GM19240 (cell line): ENCODE data around the gene PRELID3B.

ENCODE experiments used
- DNase-seq: peaks from one replicate; pipeline ENCODE4 v3.0.0; 2011; ENCODE audit warnings: low spot score; ENCODE audit not compliant: insufficient read length

The PRELID3B gene

DNA sequence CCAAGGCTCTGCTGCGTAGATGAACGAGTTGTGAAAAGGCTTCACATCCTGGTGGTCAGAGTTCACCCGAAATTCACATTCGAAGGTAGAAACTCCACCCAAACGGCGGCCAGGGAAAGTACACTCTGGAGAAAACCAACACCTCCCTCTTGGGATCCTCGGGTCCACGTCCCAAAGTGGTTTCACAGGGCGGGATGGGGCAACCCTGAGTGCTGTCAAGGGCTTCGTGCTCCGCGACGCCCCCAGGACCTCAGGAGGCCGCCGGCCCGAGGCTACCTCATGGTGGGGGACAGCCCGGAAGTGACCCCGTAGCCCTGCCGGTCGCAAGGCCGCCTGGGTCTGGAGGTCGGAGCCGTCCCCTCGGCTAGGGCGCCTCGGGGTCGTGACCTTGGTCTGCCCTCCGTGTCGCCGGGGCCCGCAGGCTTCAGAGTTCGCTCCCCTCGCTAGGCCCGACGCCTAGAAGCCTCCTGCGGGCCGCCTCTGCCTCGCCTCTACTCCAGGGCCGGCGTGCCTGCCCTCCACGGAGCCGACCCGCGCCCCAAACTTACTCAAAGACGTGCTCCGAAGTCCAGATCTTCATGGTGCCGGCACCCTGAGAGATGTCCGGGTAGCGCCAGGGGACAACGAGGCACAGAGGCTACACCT is at the start of gene PRELID3B:
Gene PRELID3B, minus strand, starts transcription at position 636 of the 645 bp plus-strand sequence. Its CDS starts 56 bp downstream, at position 580.
- DNase-seq: no peak

- peak; percentile 64 for DNase-seq
Observed at GRCh38 chr20:59087829-59088433, 45.3 kb upstream of the PRELID3B start.

GRCh38 chr20:59086923-59087322 is 44.3 kb upstream of the PRELID3B start:
- no peak for DNase-seq

DNA sequence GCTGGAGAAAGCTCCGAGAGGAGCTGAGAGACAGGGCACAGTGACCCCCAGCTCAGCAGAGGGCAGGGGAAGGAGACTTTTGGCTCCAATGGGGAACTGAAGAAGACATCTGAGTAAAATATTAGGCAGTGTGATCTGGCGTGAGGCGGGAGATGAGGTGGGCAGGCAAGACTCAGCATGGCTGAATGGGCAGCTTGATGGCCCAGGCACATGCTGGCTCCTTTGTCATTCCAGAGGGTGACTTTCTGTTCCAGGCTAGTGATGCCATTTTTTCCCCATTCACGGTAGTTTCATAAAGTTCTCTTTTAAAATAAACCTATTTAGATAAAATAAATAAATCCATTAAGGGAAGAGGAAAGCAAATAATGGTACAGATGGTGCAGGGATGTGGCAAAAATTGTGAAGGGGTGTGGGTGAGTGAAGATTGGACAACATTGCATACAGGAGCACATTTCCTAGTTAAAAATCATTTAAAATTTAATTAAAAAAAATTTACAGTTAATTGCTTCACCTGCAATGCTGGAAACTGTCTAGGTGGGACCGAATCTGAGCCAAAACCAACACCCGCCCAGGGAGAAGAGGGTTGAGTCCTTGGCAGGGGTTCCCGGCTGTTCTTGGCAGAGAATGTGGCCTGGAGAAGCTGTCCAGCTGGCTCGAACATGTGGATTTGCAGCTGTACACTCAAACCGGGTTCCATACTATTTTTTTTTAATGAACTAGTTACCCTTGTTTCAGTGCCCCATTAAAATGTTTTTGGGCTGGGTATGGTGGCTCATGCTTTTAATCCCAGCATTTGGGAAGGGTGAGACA is 41.7 kb upstream of the PRELID3B start:
- DNase-seq: no peak

GRCh38 chr20:59082981-59083380 is 40.4 kb upstream of the PRELID3B start:
- no peak for DNase-seq

- DNase-seq: no peak
Observed at GRCh38 chr20:59082077-59082740, 39.6 kb upstream of the PRELID3B start.

GRCh38 chr20:59081036-59081435 is 38.5 kb upstream of the PRELID3B start:
- no peak for DNase-seq

GRCh38 chr20:59078231-59078630 is 35.6 kb upstream of the PRELID3B start:
- DNase-seq: no peak

- DNase-seq: no peak
Observed at GRCh38 chr20:59077705-59078104, 35.1 kb upstream of the PRELID3B start.

DNA sequence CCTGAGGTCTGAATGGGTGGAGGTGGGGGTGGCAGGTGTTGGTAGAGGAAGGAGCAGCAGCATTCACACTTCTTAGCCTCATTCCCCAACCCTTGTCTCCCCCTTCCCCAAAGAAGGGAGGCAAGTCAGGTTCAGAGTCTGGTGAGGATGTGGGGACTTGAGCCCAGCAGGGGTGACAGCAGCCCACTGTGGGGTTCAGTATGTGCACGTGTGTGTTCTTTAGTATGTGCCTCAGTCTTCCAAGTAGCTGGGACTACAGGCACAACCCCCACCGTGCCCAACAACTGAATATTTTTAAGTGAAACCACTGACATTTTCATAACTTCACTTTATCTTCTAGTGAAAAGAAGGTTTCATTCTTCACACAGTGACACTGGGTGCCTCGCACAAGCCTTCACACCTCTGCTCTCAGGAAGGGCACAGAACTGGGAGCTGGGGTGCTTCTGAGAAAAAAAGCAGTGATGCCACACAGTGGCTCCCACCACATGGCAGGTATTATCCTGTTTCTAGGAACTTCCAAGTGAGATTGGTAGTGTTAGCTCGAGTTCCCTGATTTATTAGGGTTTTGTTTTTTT is 33.4 kb upstream of the PRELID3B start:
- no peak for DNase-seq

- DNase-seq: no peak
Observed at GRCh38 chr20:59074456-59074855, 31.9 kb upstream of the PRELID3B start.

DNA sequence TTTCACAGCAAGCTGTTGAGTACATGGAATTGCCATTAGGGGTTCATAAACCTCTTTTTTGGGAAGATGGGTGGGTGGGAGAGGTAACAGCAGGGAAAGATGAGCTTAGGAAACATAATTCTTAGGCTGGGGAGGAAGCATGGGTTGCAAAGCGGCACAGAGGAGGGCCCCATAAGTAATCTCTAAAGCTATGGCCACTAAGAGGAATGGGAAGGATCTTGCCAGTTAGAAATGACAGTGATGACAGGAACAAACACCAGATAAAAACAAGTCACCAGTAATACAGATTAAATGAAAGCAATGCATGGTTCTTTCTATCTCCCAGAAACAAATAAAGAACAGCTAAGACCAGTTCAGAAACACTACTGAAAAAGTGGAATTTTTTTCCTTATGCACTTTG is 31.0 kb upstream of the PRELID3B start:
- no peak for DNase-seq

DNA sequence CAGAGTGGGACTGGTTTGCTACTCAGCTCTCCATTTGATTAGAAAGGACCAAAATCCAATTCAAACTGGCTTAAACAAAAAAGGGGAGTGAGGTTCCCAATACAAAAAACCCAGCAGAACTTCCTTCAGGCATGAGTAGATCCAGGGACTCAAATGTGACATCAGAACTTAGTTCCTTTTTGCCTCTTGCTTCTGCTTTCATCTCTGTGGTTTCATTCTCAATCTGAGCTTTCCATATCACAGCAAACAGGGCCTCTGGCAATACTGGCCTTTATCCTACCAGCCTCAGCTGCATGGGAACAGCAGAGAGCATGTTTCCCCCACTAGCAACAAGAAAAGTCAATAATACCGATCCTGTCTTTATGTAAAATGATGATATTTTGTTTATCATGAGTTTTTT is 28.6 kb upstream of the PRELID3B start:
- DNase-seq: no peak

DNA sequence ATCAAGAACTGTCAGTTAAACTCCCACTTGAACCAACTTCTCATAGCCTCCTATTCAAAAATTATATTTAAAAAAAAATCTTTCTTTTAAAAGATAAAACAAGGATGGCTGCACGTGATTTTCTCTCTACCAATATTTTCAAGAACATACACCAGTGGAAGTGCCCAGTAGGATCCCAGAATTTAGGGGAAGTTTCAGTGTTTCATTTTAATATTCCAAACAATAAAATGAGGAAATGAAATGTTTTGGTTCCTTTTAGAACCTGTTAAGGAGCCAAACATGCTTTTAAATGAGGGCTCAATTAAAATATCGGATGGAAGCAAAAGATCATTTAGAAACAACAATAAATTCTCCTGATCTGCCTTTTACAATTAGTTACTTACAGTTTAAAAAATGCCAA is 26.4 kb upstream of the PRELID3B start:
- no peak for DNase-seq

DNA sequence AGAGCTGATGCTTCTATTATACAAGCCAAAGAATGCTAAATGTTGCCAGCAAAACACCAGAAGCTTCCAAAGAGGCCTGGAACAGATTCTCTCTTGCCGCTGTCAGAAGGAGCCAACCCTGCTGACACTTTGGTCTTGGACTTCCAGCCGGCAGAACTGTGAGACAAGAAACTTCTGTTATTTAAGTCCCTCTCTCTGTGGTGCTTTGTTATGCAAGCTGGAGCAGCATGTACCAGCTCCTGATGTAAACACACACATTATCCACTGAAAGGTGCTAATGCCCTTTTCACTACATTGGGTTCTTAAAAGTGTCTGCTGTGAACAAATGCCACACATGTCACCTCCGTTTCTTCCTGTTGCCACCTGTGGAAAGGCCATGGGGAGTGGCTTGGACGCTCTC is 25.9 kb upstream of the PRELID3B start:
- DNase-seq: no peak

DNA sequence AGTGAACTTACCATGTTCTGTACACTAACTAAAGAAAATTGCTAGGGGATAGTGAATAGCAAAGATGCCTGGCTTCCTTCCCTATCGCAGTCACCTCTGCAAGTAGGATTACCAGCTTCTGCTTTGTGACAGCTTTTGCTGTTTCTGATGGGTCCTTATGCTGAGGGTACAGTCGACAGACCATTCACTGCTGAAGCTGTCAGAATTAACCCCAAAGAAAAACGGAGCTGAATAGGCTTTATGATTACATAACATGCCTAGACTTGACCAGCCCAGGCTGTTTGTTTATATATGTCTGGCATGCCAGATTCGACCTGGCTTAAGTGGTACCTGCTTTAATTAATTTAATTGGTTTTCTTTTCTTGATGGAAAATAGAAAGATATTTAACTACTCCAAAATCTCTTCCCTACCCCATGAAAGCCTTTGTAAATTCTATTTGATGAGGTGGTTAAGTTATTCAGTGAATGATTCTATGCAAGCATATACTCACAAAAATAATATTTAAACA is 21.7 kb upstream of the PRELID3B start:
- no peak for DNase-seq

- no peak for DNase-seq
Observed at GRCh38 chr20:59063358-59064213, 21.0 kb upstream of the PRELID3B start.

DNA sequence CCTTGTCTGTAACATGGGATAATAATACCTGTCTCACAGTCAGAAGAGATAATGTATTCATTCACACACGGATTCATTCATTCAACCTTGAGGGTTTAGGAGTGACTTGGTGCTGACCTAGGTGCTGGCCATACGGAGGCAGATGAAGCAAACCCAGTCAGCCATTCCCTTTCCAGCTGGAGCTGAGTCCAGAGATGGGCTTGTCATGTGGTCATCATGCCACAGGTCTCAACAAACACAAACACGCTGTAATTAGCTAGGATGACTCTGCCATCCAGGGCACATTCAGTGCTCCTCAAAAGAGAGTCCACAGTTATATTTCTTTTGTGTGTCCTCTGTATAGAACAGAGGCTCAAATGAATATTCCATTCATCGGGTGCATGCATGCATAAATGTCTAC is 19.5 kb upstream of the PRELID3B start:
- no peak for DNase-seq

DNA sequence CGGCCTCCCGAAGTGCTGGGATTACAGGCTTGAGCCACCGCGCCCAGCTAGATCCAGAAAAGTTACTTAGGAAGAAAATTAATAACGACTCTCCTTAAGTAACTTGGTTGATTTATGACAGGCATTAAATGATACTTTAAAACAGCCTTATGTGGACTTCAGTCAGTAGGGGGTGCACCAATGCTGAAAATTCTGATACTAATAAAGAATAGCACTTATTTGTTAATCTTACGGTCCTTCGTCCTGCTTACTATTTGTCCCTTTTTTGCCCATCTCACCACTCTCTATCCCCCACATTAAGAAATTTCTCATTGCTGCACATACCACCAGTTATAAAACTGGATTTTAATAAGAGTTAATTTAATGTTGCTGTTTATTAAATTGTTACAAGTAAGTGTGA is 12.7 kb upstream of the PRELID3B start:
- no peak for DNase-seq

DNA sequence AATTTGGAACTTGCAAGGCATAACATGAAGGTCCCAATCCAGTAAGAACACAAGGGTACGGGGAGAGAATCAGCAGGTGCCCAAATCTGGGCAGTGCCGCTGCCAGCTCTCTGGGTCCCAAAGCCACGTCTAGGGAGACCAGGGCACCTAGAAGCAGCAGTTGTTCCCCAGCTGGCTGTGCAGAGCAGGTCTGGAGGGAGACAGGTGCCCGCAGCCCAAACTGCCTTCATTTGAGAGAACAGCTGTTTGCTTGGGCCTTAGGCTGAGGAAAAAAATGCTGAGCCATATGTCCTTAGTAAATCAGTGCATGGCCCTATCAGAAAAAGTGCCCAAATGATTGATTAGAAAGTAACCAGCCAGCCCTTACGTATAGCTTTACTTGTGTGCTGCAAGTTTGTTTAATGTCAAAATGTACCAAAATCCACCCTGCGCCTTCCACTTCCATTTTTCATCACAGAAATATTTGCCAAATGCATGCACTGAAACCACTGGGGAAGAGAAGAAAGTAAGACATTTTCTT is 9.1 kb upstream of the PRELID3B start:
- no peak for DNase-seq
